ENCODE results near the gene NUDT8. TPM values are rescaled to one million over a fixed set of nuclear protein-coding genes. Genes with fewer than 3 reads are reported as not detected.
"Not testable (repeated sequence)": the region's sequence is repeated elsewhere in the genome, so short reads cannot be mapped to it uniquely, and the experiment has no call there.

The NUDT8 gene
- total and polyA plus RNA-seq, 10 of the 15 experiments (the other 5 are each of a cell fraction or from before 2014, with no cell fraction given): 0.32 to 18.2 (median 9.8) TPM

- H3K36me3 ChIP-seq (ENCODE audit: control insufficient read depth in 2 of 2, insufficient read depth in 2 of 2, low read length in 1 of 2); intact Hi-C loops (cut with micrococcal nuclease; ENCODE audit: unreplicated experiment); H3K9ac ChIP-seq (ENCODE audit: control insufficient read depth, insufficient read depth, low read length); H3K79me2 ChIP-seq (ENCODE audit: control insufficient read depth, insufficient read depth, low read length); DNase-seq (ENCODE audit: low read depth, low spot score); H3K4me3 ChIP-seq; H3K27ac ChIP-seq (ENCODE audit: control insufficient read depth, insufficient read depth); FAIRE-seq; H3K4me2 ChIP-seq (ENCODE audit: control insufficient read depth, insufficient read depth); RAD21 ChIA-PET (ENCODE audit: unreplicated experiment); H4K20me1 ChIP-seq (ENCODE audit: control insufficient read depth, insufficient read depth); H3K9me3 ChIP-seq (replicated peaks; ENCODE audit: control insufficient read depth, insufficient read depth, low read length); H3K4me1 ChIP-seq (ENCODE audit: control insufficient read depth, insufficient read depth, low read length); POLR2A ChIA-PET; in situ Hi-C loops (cut with MboI); H2AFZ ChIP-seq (ENCODE audit: control insufficient read depth, low read depth, low read length); H3K27me3 ChIP-seq (replicated peaks in 1 of 2; ENCODE audit: control insufficient read depth in 2 of 2, insufficient read depth in 2 of 2, low read length in 1 of 2); SMC1A ChIA-PET (ENCODE audit: uncharacterized antibody, unreplicated experiment); ATAC-seq; BruUV-seq (replicated peaks): not testable (repeated sequence)
- 87% methylated on average over 13 of the region's 13 CpGs for WGBS (ENCODE audit: insufficient coverage, insufficient replicate concordance, low lambda C conversion rate, missing lambda C conversion rate)
- CTCF ChIA-PET: interaction anchor here (2.0 kb wide), 1 partner anchor 8 kb away, joined by 9 read pairs; the partner anchor contains the start of gene NUDT8
Observed at GRCh38 chr11:67620621-67621020, 9.1 kb downstream of the NUDT8 start.

- H3K36me3 ChIP-seq (ENCODE audit: control insufficient read depth in 2 of 2, insufficient read depth in 2 of 2, low read length in 1 of 2); H3K4me1 ChIP-seq (ENCODE audit: control insufficient read depth, insufficient read depth, low read length); in situ Hi-C loops (cut with MboI); H2AFZ ChIP-seq (ENCODE audit: control insufficient read depth, low read depth, low read length); BruUV-seq (replicated peaks); H3K27ac ChIP-seq (ENCODE audit: control insufficient read depth, insufficient read depth); H3K79me2 ChIP-seq (ENCODE audit: control insufficient read depth, insufficient read depth, low read length); DNase-seq (ENCODE audit: low read depth, low spot score); H3K4me2 ChIP-seq (ENCODE audit: control insufficient read depth, insufficient read depth); ATAC-seq; H4K20me1 ChIP-seq (ENCODE audit: control insufficient read depth, insufficient read depth); H3K9ac ChIP-seq (ENCODE audit: control insufficient read depth, insufficient read depth, low read length); SMC1A ChIA-PET (ENCODE audit: uncharacterized antibody, unreplicated experiment); H3K27me3 ChIP-seq (replicated peaks in 1 of 2; ENCODE audit: control insufficient read depth in 2 of 2, insufficient read depth in 2 of 2, low read length in 1 of 2); FAIRE-seq; POLR2A ChIA-PET; H3K4me3 ChIP-seq; H3K9me3 ChIP-seq (replicated peaks; ENCODE audit: control insufficient read depth, insufficient read depth, low read length); intact Hi-C loops (cut with micrococcal nuclease; ENCODE audit: unreplicated experiment): not testable (repeated sequence)
- ChIA-PET RAD21 (ENCODE audit: unreplicated experiment) (interaction anchor here (0.6 kb wide), 1 partner anchor 646 kb away, joined by 3 read pairs; no protein-coding TSS in a partner anchor), CTCF (interaction anchor here (0.8 to 2.0 kb wide), 2 partner anchors 9 to 48 kb away, joined by 4 to 9 read pairs; partner anchors contain the start of gene NUDT8)
- 85% methylated on average over 33 of the region's 33 CpGs for WGBS (ENCODE audit: insufficient coverage, insufficient replicate concordance, low lambda C conversion rate, missing lambda C conversion rate)
Observed at GRCh38 chr11:67619683-67620618, 9.8 kb downstream of the NUDT8 start.

DNA sequence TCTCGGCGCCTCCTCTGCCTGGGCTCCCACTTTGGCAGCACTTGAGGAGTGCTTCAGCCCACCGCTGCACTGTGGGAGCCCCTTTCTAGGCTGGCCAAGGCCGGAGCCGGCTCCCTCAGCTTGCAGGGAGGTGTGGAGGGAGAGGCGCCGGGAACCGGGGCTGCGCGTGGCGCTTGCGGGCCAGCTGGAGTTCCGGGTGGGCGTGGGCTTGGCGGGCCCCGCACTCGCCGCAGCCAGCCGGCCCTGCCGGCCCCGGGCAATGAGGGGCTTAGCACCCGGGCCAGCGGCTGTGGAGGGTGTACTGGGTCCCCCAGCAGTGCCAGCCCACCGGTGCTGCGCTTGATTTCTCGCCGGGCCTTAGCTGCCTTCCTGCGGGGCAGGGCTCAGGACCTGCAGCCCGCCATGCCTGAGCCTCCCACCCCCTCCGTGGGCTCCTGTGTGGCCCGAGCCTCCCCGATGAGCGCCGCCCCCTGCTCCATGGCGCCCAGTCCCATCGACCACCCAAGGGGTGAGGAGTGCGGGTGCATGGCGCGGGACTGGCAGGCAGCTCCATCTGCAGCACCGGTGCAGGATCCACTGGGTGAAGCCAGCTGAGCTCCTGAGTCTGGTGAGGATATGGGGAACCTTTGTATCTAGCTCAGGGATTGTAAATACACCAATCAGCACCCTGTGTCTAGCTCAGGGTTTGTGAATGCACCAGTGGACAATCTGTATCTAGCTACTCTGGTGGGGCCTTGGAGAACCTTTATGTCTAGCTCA lies 10.7 kb downstream of the NUDT8 start:
- POLR2A ChIA-PET; H3K4me3 ChIP-seq; BruUV-seq (replicated peaks); H3K79me2 ChIP-seq (ENCODE audit: control insufficient read depth, insufficient read depth, low read length); DNase-seq (ENCODE audit: low read depth, low spot score); intact Hi-C loops (cut with micrococcal nuclease; ENCODE audit: unreplicated experiment); H3K36me3 ChIP-seq (ENCODE audit: control insufficient read depth in 2 of 2, insufficient read depth in 2 of 2, low read length in 1 of 2); H2AFZ ChIP-seq (ENCODE audit: control insufficient read depth, low read depth, low read length); H4K20me1 ChIP-seq (ENCODE audit: control insufficient read depth, insufficient read depth); H3K27me3 ChIP-seq (replicated peaks in 1 of 2; ENCODE audit: control insufficient read depth in 2 of 2, insufficient read depth in 2 of 2, low read length in 1 of 2); H3K4me2 ChIP-seq (ENCODE audit: control insufficient read depth, insufficient read depth); SMC1A ChIA-PET (ENCODE audit: uncharacterized antibody, unreplicated experiment); H3K9me3 ChIP-seq (replicated peaks; ENCODE audit: control insufficient read depth, insufficient read depth, low read length); ATAC-seq; FAIRE-seq; H3K9ac ChIP-seq (ENCODE audit: control insufficient read depth, insufficient read depth, low read length); H3K27ac ChIP-seq (ENCODE audit: control insufficient read depth, insufficient read depth); in situ Hi-C loops (cut with MboI): not testable (repeated sequence)
- ChIA-PET RAD21 (ENCODE audit: unreplicated experiment) (interaction anchor here (0.6 to 0.7 kb wide), 2 partner anchors 52 to 647 kb away, joined by 3 to 5 read pairs; no protein-coding TSS in a partner anchor), CTCF (interaction anchor here (0.8 to 2.0 kb wide), 2 partner anchors 10 to 47 kb away, joined by 4 to 9 read pairs; partner anchors contain the start of gene NUDT8)
- WGBS (ENCODE audit: insufficient coverage, insufficient replicate concordance, low lambda C conversion rate, missing lambda C conversion rate): 92% methylated on average over 36 of the region's 40 CpGs
- H3K4me1 ChIP-seq (ENCODE audit: control insufficient read depth, insufficient read depth, low read length): peaks cover 12% of the 10 kb centered on the region
